Adipocyte (in vitro differentiated cells): ENCODE data around the gene GHRHR.

Source experiments
- DNase-seq: peaks from one replicate; pipeline ENCODE4 v3.0.0-alpha.2; 2015; ENCODE audit warnings: low read depth
- H3K27me3 ChIP-seq: replicated peaks from 2 replicates; pipeline ENCODE4 v1.7.0; 2013; ENCODE audit warnings: mild to moderate bottlenecking, low read length, moderate library complexity; ENCODE audit not compliant: control insufficient read depth, insufficient read depth
- H3K36me3 ChIP-seq: 2 replicates; pipeline ENCODE4 v1.7.0; 2013; ENCODE audit warnings: low read length, mild to moderate bottlenecking, moderate library complexity; ENCODE audit not compliant: control insufficient read depth, insufficient read depth, severe bottlenecking
- H3K4me1 ChIP-seq: 2 replicates; pipeline ENCODE4 v1.7.0; 2013; ENCODE audit warnings: mild to moderate bottlenecking, low read length, moderate library complexity; ENCODE audit not compliant: control insufficient read depth, insufficient read depth
- H3K4me3 ChIP-seq: 2 replicates; pipeline ENCODE4 v1.7.0; 2013; ENCODE audit warnings: mild to moderate bottlenecking, low read length, moderate library complexity
- H3K9ac ChIP-seq: 2 replicates; pipeline ENCODE4 v1.7.0; 2013; ENCODE audit warnings: mild to moderate bottlenecking, low read length, moderate library complexity
- H3K9me3 ChIP-seq: 2 replicates; pipeline ENCODE4 v1.7.0; 2013; ENCODE audit warnings: mild to moderate bottlenecking, low read length, moderate library complexity; ENCODE audit not compliant: control insufficient read depth

The GHRHR gene

DNA sequence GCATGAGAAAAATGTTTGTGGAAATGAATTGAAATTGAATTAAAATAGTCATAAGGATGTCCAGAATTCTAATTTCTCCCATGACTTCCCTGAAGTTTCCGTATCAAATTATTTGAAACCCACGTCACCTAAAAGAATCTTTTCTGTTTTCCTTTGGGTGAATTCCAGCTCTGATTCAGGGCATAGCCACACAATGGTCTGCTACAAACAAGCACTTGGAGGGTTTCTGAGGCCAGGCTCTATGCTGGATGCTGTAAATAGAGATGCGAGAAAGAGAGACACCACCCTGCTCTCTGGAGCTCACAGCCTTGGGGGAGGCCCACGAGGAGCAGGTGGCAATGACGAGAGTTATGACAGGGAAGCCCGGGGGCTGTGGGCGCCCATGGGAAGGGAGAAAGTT lies 33.6 kb downstream of the GHRHR start:
- peaks cover 34% of the 10 kb centered on the region for H3K4me1 ChIP-seq
- H3K36me3 ChIP-seq: no peaks in the 10 kb centered on the region
- no peak overlapping the region for H3K4me3 ChIP-seq
- H3K9ac ChIP-seq: no peak overlapping the region
- H3K27me3 ChIP-seq: no peaks in the 10 kb centered on the region
- H3K9me3 ChIP-seq: no peaks in the 10 kb centered on the region
- DNase-seq: peak; percentile 12

DNA sequence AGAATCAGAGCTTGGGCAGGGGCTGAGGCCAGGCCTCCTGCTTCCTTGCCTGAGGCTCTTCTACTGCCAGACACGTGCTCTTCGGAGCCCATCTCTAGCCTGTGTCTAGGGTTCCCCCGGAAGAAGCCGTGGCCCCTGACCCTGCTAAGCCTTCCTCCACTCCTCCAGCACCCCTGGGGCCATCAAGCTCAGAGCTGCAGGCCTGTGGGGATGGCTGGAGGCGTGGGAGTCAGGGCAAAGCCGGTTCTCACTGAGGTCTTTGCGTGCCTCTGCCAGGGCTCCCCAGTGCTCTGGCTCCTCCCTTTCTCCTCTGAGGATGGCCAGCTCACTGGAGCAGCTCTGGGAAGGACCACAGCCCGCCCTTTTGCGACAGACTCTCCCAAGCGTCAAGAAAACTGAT lies 34.4 kb downstream of the GHRHR start:
- Histone ChIP-seq H3K27me3 (no peaks in the 10 kb centered on the region), H3K9me3 (no peaks in the 10 kb centered on the region), H3K9ac (no peak overlapping the region), H3K36me3 (no peaks in the 10 kb centered on the region), H3K4me3 (no peak overlapping the region), H3K4me1 (peaks cover 34% of the 10 kb centered on the region)
- DNase-seq: no peak

DNA sequence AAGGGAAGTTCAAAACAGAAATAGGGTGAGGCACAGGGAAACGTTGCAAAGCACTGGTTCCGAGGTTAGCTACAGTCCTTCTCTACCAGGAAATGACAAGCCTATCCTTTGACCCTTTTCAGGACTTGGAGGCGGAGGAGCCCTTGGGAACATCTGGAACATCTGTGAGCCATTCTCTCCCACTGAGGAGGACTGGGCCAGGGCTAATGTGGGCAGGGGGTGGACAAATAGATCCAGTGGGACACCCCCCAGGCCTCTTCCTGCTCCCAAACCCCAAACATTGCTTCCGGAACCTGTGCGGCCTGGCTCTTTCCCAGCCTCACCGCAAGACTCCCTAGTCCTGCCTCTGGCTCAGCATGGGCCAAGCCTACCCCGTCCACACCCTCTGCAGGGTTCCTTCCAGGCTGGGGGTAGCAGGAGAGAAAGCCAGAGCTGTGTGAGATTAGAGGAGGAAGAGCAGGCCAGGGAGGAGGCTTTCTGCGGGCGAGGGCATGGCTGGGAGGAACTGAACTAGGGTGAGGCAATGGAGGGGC lies 36.5 kb downstream of the GHRHR start:
- Histone ChIP-seq H3K4me1 (peaks cover 31% of the 10 kb centered on the region), H3K4me3 (no peak overlapping the region), H3K36me3 (no peaks in the 10 kb centered on the region), H3K9me3 (peaks cover 7% of the 10 kb centered on the region), H3K27me3 (no peaks in the 10 kb centered on the region), H3K9ac (no peak overlapping the region)
- DNase-seq: no peak

DNA sequence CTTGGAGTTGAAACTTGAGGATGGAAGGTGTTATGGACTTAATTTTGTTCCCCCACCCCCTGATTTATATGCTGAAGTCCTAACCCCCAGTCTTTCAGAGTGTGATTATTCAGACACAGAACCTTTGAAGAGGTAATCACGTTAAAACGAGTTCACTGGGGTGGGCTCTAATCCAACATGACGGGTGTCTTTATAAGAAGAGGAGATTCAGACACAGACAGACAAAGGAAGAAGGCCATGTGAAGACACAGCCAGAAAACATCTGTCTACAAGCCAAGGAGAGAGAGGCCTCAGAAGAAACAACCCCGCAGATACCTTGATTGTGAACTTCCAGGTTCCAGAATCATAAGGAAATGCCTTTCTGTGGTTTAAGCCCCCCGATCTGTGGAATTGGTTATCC lies 37.0 kb downstream of the GHRHR start:
- Histone ChIP-seq H3K4me3 (no peak overlapping the region), H3K4me1 (peaks cover 26% of the 10 kb centered on the region), H3K9me3 (peaks cover 7% of the 10 kb centered on the region), H3K9ac (no peak overlapping the region), H3K27me3 (no peaks in the 10 kb centered on the region), H3K36me3 (no peaks in the 10 kb centered on the region)
- no peak for DNase-seq

DNA sequence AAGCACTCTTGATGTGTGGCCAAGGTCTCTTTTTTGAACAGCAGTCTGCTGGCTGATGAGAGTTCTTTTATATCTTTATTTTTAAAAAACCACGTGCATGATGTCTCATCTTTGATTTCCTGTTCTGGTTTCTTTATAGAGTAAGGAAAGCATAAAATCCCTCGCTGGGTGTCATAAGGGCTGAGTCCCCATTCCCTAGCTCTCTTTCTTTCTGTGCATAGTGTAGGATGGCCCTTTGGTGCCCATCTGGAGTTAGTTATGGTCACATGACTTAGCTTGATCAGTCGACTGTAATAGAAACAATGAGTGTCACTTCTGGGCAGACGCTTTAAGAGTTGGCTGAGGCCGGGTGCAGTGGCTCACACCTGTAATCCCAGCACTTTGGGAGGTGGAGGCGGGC lies 38.5 kb downstream of the GHRHR start:
- Histone ChIP-seq H3K9me3 (peaks cover 7% of the 10 kb centered on the region), H3K4me3 (no peak overlapping the region), H3K9ac (no peak overlapping the region), H3K36me3 (no peaks in the 10 kb centered on the region), H3K4me1 (peaks cover 11% of the 10 kb centered on the region), H3K27me3 (no peaks in the 10 kb centered on the region)
- DNase-seq: peak; percentile 19

DNA sequence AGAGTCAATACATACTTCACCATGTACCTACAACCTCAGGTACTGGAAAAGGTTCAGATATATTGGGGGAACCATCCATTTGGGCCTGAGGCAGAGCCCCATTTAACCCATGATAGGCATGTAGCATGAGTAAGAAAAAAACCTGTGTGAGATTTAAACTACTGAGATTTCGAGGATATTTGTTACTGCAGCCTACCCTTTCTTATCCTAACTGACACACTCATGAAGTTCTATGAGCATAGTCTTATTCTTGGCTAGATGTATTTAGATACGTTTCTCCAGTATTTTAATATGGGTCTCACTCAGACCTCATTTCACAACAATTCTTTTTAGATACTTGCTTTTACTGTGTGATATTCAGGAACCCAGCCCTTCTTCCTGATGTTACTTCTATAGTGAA lies 39.3 kb downstream of the GHRHR start:
- H3K4me1 ChIP-seq: peaks cover 11% of the 10 kb centered on the region
- peaks cover 7% of the 10 kb centered on the region for H3K9me3 ChIP-seq
- no peaks in the 10 kb centered on the region for H3K36me3 ChIP-seq
- no peak overlapping the region for H3K9ac ChIP-seq
- H3K4me3 ChIP-seq: no peak overlapping the region
- H3K27me3 ChIP-seq: no peaks in the 10 kb centered on the region
- no peak for DNase-seq

DNA sequence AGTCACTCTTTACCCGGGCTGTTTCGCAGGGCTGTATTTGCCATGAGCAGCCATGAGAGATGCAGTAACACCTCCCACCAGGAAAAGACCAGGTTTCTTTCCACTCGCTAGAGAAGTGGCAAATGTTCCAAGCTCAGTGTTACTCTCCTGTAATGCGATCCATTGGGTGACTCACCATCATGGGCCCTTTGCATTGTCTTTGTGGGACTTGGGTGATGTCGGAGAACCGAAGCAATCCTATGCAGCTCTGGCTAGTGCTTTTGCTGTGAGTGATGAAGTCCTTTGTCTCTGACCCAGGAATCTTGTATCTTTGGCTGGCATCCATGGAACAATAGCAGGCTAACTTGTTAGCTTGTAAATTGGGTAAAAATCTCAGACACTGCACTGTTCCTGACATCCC lies 40.0 kb downstream of the GHRHR start:
- no peaks in the 10 kb centered on the region for H3K36me3 ChIP-seq
- H3K9ac ChIP-seq: no peak overlapping the region
- H3K4me3 ChIP-seq: no peak overlapping the region
- H3K27me3 ChIP-seq: no peaks in the 10 kb centered on the region
- H3K9me3 ChIP-seq: peaks cover 7% of the 10 kb centered on the region
- no peak for DNase-seq
- H3K4me1 ChIP-seq: peaks cover 11% of the 10 kb centered on the region

DNA sequence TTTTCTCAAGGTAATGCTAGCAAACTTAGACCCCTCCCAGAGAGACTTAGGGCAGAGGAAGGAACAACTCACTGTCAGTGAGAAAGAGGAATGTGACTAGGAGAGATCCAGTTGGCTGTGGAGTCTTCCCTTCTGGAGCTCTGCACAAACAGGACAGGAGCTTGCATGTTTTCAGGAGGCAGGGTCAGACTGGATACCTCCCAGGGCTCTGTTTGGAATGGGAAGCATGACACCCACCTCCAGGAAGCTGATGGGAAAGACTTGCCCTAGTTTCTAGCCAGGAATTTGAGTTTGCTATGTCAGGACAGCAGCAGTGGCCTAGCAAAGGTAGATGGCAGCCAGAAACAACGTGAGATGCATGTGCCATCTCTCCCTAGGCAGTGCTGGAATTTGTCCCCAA lies 40.6 kb downstream of the GHRHR start:
- H3K36me3 ChIP-seq: no peaks in the 10 kb centered on the region
- peaks cover 7% of the 10 kb centered on the region for H3K9me3 ChIP-seq
- H3K4me1 ChIP-seq: peaks cover 11% of the 10 kb centered on the region
- no peak overlapping the region for H3K4me3 ChIP-seq
- H3K27me3 ChIP-seq: no peaks in the 10 kb centered on the region
- no peak overlapping the region for H3K9ac ChIP-seq
- DNase-seq: no peak

DNA sequence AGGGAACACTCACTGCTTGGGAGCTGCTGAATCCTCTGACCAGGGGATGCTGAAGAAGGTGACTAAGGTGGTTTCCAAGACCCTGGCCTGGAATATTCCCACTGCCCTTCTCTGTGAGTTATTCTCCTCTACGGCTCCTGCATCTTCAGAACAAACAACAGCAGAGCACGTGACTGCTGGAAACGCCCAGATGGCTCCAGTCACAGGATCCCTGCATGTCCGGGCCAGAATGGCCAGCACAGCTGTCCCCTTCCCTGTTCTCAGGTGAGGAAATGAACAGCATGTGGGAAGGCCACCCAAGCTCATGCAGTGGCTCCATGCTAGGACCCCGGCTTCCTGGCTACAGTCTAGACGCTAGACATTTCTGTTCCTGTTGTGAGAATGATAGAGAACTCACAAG lies 43.1 kb downstream of the GHRHR start:
- Histone ChIP-seq H3K9me3 (peaks cover 18% of the 10 kb centered on the region), H3K4me1 (peaks cover 2% of the 10 kb centered on the region), H3K9ac (no peak overlapping the region), H3K4me3 (no peak overlapping the region), H3K36me3 (no peaks in the 10 kb centered on the region), H3K27me3 (no peaks in the 10 kb centered on the region)
- no peak for DNase-seq

DNA sequence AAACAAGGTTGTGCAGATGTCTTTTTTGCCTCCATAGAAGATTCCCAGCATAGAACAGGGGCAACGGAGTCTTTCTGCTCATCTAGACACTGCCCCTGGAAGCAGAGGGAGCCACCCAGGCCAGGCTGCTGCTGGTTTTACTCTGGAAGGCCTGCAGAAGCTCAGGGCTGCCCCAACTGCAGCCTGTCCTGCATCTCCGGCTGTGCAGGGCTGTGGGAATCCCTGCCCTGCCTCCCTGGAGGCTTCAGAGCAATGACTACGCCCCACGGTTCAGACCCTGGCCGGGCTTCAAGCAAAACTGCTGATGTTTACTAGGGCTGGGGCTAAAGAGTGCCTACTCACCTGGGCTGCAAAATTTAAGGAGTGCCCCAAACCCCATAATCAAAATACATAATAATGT lies 43.9 kb downstream of the GHRHR start:
- Histone ChIP-seq H3K4me3 (no peak overlapping the region), H3K9me3 (peaks cover 18% of the 10 kb centered on the region)

DNA sequence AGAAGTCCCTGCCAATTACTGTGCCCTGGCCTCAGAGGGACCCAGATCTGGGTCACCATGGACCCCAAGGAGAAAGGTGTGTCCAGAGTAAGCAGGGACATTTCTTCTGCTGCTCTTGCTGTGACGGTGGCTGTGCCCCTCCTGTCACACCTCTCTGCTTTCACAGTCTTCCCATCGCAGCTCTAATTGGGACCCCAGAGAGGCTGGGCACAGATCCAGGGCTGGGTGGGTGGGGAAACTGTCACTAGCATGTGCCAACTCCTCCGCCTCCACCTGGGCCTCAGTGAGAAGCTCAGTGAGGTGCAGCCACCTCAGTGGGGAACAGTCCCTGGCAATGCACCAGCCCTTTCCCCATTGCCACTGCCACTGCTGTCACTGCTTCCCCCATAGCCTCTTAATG lies 51.1 kb downstream of the GHRHR start:
- H3K4me3 ChIP-seq: no peak overlapping the region
- H3K36me3 ChIP-seq: no peaks in the 10 kb centered on the region
- H3K4me1 ChIP-seq: no peaks in the 10 kb centered on the region
- H3K9me3 ChIP-seq: peaks cover 11% of the 10 kb centered on the region
- no peaks in the 10 kb centered on the region for H3K27me3 ChIP-seq
- H3K9ac ChIP-seq: no peak overlapping the region
- no peak for DNase-seq

More for the DNA sequence above, 43.9 kb downstream of the GHRHR start:
- H3K9ac ChIP-seq: no peak overlapping the region
- no peaks in the 10 kb centered on the region for H3K36me3 ChIP-seq
- no peaks in the 10 kb centered on the region for H3K27me3 ChIP-seq
- no peak for DNase-seq
- H3K4me1 ChIP-seq: peaks cover 2% of the 10 kb centered on the region

DNA sequence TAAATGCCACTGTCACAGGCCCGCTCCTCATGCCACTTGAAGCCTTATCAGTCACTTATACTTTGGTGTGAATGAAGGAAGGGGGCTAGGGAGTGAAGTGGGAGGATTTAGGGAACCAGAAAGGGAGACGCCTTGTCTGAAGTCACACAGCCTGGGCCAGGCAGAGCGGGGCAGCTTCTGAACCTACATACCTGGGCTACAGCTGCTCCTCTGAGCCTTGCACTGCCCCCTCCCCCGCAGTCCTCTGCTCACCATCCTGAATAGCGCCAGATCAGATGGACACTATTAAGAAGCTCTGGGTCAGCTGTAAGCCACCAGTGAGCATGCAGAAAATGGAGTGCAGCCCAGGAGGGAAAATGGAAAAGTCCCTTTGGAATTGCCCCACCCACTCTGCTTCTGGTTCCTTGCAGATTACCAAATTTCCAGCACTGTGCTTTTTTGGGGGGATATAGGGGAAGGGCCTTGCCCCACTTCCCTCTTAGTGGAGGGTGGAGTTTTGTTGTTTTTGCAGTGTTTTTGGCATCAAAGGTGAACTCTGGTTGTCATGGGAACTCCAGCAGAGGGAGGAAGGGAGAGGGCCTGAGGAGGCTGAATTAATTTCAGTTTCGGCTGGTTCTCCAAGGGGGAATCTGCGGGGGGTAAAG lies 53.4 kb downstream of the GHRHR start:
- Histone ChIP-seq H3K4me3 (no peak overlapping the region), H3K27me3 (no peaks in the 10 kb centered on the region), H3K4me1 (no peaks in the 10 kb centered on the region), H3K9me3 (no peaks in the 10 kb centered on the region), H3K9ac (no peak overlapping the region), H3K36me3 (no peaks in the 10 kb centered on the region)
- no peak for DNase-seq
